HG02852 (cell line): ENCODE data around the gene C1QTNF4.
A peak's percentile ranks its signal among the peaks of the same experiment; 100 is the strongest.

Source experiments
- ATAC-seq: cut with Tn5 transposase; IDR thresholded peaks from one replicate; pipeline ENCODE4 v1.9.1; 2021; ENCODE audit warnings: mild to moderate bottlenecking, moderate library complexity; ENCODE audit not compliant: unreplicated experiment

The C1QTNF4 gene

GRCh38 chr11:47593492-47593933 lies 698 bp downstream of the C1QTNF4 start:
- no peak for ATAC-seq

GRCh38 chr11:47592970-47593369 lies 1.2 kb downstream of the C1QTNF4 start:
- ATAC-seq: no peak

GRCh38 chr11:47592251-47592650 lies 2.0 kb downstream of the C1QTNF4 start:
- no peak for ATAC-seq

GRCh38 chr11:47591764-47592163 lies 2.4 kb downstream of the C1QTNF4 start:
- no peak for ATAC-seq

- ATAC-seq: no peak
Measured at GRCh38 chr11:47589977-47590861, 4.0 kb downstream of the C1QTNF4 start.

GRCh38 chr11:47589584-47589976 lies 4.6 kb downstream of the C1QTNF4 start:
- ATAC-seq: no peak

GRCh38 chr11:47589118-47589517 lies 5.1 kb downstream of the C1QTNF4 start:
- ATAC-seq: no peak

GRCh38 chr11:47587723-47588326 lies 6.4 kb downstream of the C1QTNF4 start:
- ATAC-seq: no peak

- no peak for ATAC-seq
Measured at GRCh38 chr11:47587039-47587716, 7.0 kb downstream of the C1QTNF4 start.

- no peak for ATAC-seq
Measured at GRCh38 chr11:47586098-47586855, 7.9 kb downstream of the C1QTNF4 start, which contains the start of gene FAM180B. Gene FAM180B, plus strand, starts transcription at chr11:47586678. Its CDS starts 91 bp downstream, at chr11:47586769.

- ATAC-seq: no peak
Measured at GRCh38 chr11:47583844-47584243, 10.4 kb downstream of the C1QTNF4 start.

- ATAC-seq: peak; percentile 90
Measured at GRCh38 chr11:47578524-47579494, 15.4 kb downstream of the C1QTNF4 start, which contains the start of the genes KBTBD4 and NDUFS3. Gene KBTBD4, minus strand, starts transcription at chr11:47578970. Its CDS starts 19 bp downstream, at chr11:47578951. Gene NDUFS3, plus strand, starts transcription at chr11:47579074. Its CDS starts 18 bp downstream, at chr11:47579092.

GRCh38 chr11:47577460-47578041 lies 16.7 kb downstream of the C1QTNF4 start:
- no peak for ATAC-seq

GRCh38 chr11:47573321-47573720 lies 20.9 kb downstream of the C1QTNF4 start:
- ATAC-seq: no peak

GRCh38 chr11:47572715-47573255 lies 21.4 kb downstream of the C1QTNF4 start:
- ATAC-seq: no peak

- ATAC-seq: no peak
Measured at GRCh38 chr11:47571895-47572294, 22.3 kb downstream of the C1QTNF4 start.

GRCh38 chr11:47571357-47571729 lies 22.9 kb downstream of the C1QTNF4 start:
- ATAC-seq: no peak

GRCh38 chr11:47570651-47571356 lies 23.4 kb downstream of the C1QTNF4 start:
- ATAC-seq: no peak
